ENCODE results near the gene BCO1.
A peak's percentile ranks its signal among the peaks of the same experiment; 100 is the strongest.
"Not testable (repeated sequence)": the region's sequence is repeated elsewhere in the genome, so short reads cannot be mapped to it uniquely, and the experiment has no call there.

The BCO1 gene, protein sequence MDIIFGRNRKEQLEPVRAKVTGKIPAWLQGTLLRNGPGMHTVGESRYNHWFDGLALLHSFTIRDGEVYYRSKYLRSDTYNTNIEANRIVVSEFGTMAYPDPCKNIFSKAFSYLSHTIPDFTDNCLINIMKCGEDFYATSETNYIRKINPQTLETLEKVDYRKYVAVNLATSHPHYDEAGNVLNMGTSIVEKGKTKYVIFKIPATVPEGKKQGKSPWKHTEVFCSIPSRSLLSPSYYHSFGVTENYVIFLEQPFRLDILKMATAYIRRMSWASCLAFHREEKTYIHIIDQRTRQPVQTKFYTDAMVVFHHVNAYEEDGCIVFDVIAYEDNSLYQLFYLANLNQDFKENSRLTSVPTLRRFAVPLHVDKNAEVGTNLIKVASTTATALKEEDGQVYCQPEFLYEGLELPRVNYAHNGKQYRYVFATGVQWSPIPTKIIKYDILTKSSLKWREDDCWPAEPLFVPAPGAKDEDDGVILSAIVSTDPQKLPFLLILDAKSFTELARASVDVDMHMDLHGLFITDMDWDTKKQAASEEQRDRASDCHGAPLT

DNA sequence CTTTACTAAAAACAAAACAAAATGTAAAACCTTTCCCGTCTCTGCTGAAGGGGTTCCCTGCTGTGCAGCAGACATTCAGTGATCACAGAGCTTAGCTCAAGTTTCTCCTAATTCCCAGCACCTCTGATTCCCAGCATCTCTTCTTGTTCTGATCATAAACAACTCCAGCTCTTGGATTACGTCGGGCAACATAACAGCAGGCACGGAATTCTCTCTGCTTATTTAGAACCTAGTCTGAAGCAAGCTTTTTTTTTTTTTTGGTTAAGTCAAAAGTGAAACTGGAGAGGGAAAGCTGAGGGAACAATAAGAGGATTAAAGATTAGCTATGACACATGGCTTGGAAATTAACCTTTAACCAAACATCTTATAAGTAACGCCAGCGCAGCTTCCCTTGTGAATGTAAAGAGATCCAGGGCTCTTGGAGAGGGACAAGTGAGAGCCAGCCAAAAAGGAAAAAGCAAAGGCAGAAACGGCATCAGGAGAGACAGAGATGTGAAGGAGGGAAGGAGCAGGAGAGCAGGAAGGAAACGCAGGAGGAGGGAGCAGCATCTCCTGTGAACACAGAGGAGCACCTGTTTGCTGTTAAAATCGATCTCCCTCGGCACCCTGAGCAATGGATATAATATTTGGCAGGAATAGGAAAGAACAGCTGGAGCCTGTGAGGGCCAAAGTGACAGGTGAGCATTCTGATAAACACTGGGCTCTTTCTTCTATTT, at the start of gene BCO1:
Gene BCO1, plus strand, starts transcription at position 394 of the 716 bp plus-strand sequence. Its CDS starts 220 bp downstream, at position 614.
- no peak for DNase-seq

DNA sequence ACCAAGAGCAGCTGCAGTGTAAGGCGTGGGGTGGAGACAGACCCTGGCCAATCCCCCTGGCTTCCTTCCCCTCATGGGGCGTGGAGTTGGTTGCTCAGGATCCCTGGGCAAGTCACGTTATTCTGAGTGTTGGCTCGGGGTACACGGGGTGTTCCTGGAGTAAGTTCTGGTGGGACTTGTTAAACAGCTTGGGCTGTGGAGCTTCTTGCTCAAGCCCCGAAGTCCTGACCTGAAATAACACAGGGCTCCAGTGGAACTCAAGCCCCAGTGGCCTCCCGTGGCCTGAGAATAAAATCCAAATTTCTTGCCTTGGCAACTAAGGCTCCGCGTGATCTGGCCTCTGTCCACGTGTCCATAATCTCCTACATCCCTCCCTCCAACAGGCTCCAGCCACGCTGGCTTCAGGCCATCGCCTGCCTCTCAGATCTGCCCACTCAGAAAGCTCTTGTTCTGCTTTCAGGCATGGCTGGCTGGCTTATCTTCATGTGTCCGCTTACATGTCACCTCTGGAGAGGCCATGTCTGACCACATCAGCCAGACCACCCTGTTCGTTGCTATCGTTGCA, 49.3 kb upstream of the BCO1 start:
- no peak for DNase-seq

DNA sequence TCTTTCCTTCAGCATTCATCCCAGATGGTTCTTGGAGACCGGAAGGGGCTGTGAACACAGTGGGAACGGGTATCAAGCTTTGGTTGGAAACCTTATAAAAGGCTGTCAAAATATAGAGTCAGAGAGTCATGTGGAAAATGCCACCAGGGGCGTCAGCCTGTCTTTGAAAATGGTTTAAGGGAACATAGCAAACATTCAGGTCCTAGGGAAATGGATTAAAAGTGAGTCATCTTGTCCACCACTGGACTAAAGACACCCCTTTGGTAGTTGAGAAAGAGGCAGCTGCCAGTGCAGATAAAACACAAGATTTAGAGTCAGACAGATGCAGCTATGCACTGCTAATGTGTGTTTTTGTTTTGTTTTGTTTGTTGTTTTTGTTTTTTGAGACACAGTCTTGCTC, 47.8 kb upstream of the BCO1 start:
- no peak for DNase-seq

DNA sequence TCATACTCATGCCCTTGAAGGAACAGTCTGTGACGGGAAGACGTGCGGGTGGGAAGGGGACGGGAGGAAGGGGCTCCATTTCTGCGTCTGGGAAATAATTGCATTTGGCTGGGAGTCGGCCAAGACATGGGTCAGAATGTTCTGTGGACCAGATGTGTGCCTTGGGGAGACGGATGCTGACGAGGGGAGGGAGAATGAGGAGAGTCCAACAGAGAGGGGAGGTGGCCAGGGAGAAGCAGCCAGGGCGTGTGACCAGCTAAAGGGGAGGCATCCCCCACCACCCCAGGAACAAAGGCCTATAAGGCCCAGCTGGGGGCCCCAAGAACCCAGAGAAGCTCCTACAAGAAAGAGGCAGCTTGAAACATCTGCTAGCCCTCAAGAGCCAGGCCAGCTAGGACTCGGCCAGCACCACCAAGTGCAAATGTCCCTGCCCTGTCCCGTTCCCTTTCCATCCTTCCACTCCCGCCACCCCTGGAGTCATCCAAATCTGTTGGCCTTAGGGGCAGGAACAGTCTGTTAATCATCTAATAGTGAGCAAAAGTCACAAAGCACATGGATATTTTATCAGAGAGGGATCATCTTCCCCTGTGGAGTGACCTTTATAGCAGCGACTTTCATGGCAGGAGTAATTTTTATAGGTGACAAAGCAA, 42.5 kb upstream of the BCO1 start:
- DNase-seq: no peak

GRCh38 chr16:81198635-81199034, 39.9 kb upstream of the BCO1 start:
- no peak for DNase-seq

DNA sequence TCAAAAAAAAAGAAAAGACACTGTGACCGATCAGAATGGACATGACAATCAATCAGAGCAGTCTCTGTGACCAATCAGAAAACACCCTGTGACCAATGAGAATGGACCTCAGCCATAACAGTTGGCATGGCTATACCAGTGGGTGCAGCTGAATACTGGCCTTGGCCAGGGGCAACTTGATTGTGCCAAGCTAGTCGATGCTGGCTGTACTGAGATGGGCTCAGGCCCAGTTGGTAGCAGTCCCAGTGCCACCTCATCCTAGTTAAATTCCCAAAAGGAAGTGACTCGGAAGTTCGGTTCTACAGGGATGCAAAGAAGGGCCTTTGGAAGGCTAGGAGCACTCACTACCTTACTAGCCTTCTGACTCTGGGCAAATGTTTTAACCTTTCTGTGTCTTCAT, 37.2 kb upstream of the BCO1 start:
- DNase-seq: no peak

DNA sequence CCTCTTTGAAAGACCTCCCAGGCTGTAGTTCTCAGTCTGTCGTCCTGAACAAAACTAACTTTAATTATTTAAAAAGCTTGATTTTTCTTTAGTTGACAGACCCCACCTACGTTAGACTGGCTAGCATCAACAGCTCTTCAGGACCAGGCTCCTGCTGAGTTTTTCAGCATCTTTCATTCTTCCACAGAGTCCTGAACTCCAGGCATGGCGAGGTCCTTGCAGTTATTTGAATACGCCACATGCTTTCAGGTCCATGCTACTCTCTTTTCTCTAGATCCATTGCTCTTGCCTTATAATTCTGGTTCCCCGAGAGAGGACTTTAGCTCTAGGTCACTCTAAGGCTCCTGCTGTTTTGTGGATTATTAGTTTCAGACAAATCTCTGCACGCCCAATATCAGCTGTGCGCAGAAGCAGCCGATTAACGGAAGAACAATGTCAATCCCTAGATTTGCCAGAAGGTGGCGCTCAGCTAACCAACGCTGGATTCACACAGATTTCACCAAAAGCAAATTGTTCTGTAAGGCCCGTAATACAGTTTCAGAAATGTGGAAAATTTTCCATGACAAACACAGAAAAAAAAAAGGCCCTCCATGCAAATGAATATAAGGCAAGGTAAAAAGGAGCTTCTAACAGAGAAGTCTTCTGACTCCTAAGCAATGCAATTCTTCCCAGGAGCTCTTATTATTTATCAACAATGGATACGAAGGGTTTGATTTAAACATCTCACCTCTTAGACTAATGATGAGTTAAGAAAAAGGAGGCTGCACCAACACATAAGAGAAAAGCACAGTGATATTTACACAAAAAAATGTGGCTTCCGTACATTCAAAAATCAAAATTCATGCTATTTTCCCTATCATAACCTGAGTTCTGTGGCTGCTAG, 33.5 kb upstream of the BCO1 start:
- peak; percentile 44 for DNase-seq

GRCh38 chr16:81207076-81207475, 31.4 kb upstream of the BCO1 start:
- DNase-seq: no peak

GRCh38 chr16:81210807-81211206, 27.7 kb upstream of the BCO1 start:
- DNase-seq: no peak

DNA sequence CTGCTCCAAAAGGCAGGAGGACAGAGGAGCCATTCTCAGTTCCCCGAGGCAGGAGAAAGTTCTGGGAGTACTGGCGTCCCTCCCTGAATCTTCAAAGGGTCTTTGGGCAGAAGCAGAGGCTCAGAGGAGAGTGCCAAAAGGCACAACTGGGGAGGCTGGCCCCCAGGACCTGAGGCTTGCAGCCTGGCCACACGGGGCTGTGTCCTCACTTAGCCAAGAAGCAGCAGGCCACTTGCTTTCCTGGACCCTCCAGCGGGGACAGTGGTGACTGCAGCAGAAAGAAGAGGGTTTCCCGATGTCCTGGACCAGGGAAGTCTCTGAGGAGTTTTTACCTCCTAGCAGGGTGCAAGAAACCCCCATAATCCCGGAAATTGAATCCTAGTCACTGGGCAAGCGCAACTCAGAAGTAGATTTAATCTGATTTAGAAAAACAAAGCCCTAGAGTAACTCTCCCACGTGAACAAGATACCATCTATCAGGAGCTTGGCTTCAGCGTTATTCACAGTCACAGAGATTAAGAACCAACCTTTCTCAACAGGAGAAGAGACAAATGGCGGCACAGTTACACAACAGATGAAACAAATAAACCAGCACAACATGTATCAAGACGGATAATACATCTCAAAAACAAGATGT, 25.5 kb upstream of the BCO1 start:
- DNase-seq: no peak

GRCh38 chr16:81214745-81215166, 23.7 kb upstream of the BCO1 start:
- DNase-seq: peak; percentile 18

GRCh38 chr16:81216114-81216513, 22.4 kb upstream of the BCO1 start:
- DNase-seq: no peak

DNA sequence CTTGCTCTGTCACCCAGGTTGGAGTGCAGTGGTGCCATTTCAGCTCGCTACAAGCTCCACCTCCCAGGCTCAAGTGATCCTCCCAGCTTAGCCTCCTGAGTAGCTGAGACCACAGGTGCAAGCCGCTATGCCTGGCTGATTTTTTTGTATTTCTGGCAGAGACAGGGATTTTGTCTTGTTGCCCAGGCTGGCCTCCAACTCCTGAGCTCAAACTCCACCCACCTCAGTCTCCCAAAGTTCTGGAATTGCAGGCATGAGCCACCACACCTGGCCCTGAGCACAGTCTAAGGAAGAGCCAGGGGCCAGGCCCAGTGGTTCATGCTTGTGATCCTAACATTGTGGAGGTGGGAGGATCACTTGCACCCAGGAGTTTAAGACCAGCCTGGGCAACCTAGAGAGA, 21.8 kb upstream of the BCO1 start:
- DNase-seq: no peak

DNA sequence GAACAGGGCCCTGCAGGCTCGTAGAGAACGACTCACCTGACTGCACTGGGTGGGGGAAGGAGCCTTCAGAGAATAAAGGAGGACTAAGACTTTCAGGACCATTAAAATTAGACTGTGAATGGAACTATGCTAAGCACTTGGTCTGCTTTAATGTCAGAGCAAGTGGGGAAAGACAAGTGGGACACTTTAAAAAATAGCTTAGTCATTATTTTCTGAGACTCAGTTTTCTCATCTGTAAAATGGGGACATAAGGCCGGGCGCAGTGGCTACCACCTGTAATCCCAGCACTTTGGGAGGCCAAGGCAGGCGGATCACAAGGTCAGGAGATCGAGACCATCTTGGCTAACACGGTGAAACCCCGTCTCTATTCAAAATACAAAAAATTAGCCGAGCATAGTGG, 19.3 kb upstream of the BCO1 start:
- DNase-seq: no peak

DNA sequence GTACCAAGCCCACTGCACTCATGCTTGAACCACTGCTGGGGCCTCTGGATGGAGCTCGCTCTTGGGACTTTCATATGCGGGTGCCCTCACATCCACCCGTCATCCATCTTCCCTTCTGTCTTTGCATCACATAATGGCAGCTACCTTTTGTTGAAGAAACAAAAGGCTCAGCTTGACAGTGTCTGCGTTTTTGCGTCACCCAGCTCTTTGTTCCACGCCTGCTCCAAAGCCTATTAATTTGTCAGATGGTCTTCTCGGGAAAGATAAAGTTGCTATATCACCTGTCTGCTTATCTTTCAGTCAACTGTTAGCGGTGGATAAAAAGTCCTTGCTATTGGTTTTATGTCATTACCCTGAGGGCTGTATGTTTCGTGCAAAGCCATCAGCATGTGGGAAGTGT, 18.1 kb upstream of the BCO1 start:
- DNase-seq: no peak

DNA sequence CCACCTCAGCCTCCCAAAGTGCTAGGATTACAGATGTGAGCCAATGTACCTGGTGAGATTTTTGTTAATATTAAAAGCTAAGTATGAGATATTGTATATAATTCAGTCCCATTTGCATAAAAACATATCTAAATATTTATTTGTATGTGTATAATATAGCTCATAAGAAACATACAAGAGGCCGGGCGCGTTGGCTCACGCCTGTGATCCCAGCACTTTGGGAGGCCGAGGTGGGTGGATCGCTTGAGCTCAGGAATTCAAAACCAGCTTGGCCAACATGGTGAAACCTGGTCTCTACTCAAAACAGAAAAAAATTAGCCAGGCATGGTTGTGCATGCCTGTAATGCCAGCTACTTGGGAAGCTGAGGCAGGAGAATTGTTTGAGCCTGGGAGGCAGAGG, 16.8 kb upstream of the BCO1 start:
- no peak for DNase-seq

DNA sequence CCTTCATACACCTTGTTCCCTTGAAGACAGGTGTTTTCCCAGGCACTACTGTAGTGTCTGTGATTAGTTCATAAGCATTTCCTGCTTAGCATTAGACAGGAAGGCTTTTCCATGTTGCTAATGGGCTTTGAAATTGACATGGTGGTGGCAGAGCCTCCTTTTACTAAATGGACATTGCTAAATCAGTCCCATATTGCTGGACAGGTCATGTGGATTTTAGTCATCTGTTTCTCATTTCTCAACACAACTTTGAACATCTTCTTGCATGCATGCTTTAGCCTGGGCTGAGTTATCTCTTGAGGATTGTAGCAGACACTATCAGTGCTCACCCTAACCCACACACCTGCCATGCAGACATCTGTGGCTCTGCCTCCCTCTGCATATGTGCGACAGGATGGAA, 13.7 kb upstream of the BCO1 start:
- no peak for DNase-seq

DNA sequence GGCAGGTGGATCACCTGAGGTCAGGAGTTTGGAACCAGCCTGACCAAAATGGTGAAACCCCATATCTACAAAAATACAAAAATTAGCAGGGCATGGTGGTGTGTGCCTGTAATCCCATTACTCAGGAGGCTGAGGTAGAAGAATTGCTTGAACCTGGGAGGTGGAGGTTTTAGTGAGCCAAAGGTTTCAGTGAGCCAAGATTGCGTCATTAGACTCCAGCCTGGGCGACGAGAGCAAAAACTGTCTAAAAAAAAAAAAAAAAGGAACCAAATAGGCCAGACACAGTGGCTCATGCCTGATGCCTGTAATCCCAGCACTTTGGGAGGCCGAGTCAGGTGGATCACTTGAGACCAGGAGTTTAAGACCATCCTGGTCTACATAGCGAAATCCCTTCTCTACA, 12.8 kb upstream of the BCO1 start:
- not testable (repeated sequence) for DNase-seq

GRCh38 chr16:81227785-81228184, 10.7 kb upstream of the BCO1 start:
- no peak for DNase-seq

GRCh38 chr16:81229811-81230210, 8.7 kb upstream of the BCO1 start:
- DNase-seq: no peak

DNA sequence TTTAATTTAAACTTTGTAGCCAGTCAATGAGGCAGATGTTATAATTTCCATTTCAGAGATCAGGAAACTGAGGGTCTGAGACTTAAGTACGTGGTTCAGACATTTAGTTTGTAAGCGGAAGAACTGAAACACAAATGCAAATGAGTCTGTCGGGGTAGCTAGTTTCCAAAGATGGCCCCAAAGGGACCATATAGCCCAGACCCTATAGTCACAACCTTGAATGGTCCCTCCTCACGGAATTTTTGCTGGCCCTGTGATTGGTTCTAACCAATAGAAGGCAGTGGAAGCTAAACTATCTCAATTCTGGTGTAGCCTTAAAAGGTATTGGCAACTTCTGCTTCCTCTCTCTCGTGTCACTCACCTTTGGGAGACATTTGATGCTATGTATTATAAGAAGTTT, 7.5 kb upstream of the BCO1 start:
- DNase-seq: no peak
